K562 (cell line): ENCODE results near the gene ATXN1.

Experiments used
- ZKSCAN8 ChIP-seq: fragments of 200-800 bp; sonication (Bioruptor generic); IDR thresholded peaks from 2 replicates; pipeline ENCODE4 v1.6.1; 2016; ENCODE audit warnings: missing genetic modification characterization, missing compliant biosample characterization
- TF ChIP-seq, protein P1 (sequence below): fragments of 200-800 bp; sonication (Bioruptor generic); IDR thresholded peaks from 2 replicates; pipeline ENCODE4 v1.6.1; 2016; ENCODE audit warnings: missing genetic modification characterization, missing compliant biosample characterization

DNA sequence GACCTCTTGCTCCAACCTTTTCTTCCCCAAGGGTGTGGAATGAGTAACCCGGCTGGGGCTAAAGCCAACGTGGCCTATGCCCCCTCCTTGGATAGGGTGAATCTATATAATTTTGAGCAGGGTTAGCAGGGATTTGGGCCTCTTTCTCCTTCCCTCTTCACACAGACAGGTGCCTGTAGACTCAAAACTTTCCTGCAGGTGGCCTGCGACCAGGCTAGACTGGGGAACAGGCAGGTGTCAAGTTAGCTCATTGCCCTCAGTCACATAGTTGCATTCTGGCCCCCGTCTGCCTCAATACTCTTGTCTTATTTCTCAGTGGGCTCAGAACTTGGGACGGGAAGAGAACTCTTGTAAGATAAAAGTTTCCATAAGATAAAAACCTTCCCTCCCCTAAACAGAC, 243.0 kb downstream of the ATXN1 start:
- no peak for TF ChIP-seq ZKSCAN8 (CRISPR knock-in tag)
- TF ChIP-seq, protein P1, sequence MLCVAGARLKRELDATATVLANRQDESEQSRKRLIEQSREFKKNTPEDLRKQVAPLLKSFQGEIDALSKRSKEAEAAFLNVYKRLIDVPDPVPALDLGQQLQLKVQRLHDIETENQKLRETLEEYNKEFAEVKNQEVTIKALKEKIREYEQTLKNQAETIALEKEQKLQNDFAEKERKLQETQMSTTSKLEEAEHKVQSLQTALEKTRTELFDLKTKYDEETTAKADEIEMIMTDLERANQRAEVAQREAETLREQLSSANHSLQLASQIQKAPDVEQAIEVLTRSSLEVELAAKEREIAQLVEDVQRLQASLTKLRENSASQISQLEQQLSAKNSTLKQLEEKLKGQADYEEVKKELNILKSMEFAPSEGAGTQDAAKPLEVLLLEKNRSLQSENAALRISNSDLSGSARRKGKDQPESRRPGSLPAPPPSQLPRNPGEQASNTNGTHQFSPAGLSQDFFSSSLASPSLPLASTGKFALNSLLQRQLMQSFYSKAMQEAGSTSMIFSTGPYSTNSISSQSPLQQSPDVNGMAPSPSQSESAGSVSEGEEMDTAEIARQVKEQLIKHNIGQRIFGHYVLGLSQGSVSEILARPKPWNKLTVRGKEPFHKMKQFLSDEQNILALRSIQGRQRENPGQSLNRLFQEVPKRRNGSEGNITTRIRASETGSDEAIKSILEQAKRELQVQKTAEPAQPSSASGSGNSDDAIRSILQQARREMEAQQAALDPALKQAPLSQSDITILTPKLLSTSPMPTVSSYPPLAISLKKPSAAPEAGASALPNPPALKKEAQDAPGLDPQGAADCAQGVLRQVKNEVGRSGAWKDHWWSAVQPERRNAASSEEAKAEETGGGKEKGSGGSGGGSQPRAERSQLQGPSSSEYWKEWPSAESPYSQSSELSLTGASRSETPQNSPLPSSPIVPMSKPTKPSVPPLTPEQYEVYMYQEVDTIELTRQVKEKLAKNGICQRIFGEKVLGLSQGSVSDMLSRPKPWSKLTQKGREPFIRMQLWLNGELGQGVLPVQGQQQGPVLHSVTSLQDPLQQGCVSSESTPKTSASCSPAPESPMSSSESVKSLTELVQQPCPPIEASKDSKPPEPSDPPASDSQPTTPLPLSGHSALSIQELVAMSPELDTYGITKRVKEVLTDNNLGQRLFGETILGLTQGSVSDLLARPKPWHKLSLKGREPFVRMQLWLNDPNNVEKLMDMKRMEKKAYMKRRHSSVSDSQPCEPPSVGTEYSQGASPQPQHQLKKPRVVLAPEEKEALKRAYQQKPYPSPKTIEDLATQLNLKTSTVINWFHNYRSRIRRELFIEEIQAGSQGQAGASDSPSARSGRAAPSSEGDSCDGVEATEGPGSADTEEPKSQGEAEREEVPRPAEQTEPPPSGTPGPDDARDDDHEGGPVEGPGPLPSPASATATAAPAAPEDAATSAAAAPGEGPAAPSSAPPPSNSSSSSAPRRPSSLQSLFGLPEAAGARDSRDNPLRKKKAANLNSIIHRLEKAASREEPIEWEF = no peak
